AG04450 (cell line): ENCODE results near the gene OPCML. TPM values are rescaled to one million over a fixed set of nuclear protein-coding genes. Genes with fewer than 3 reads are reported as not detected.

Experiments
- CTCF ChIA-PET: fragments of 300-600, 350-600 bp; formaldehyde crosslinking; extraction: SDS; loops from one replicate; lab custom pipeline; 2022; ENCODE audit warnings: antibody characterized with exemption, inconsistent platforms; lab: Charles Lee
- POLR2A ChIA-PET: fragments of 350-600 bp; formaldehyde crosslinking; extraction: SDS; loops from one replicate; lab custom pipeline; 2021; ENCODE audit warnings: antibody characterized with exemption, inconsistent platforms; lab: Yijun Ruan, JAX
- DNase-seq: peaks from one replicate; pipeline ENCODE4 v3.0.0-alpha.2; 2011; ENCODE audit warnings: low read depth, low spot score
- H3K27ac ChIP-seq: one replicate; pipeline ENCODE4 v1.5.1; 2012; ENCODE audit warnings: low read depth, low read length, control low read depth
- H3K27me3 ChIP-seq: one replicate; pipeline ENCODE4 v1.6.0; 2012; ENCODE audit warnings: low read length; ENCODE audit not compliant: control insufficient read depth, insufficient read depth
- H3K4me3 ChIP-seq: 2 replicates; pipeline ENCODE4 v1.5.1; 2011; ENCODE audit warnings: mild to moderate bottlenecking, low read depth, low read length, control low read depth
- H3K9me3 ChIP-seq: 2 replicates; pipeline ENCODE4 v1.5.1; 2012; ENCODE audit warnings: low read length; ENCODE audit not compliant: control insufficient read depth, insufficient read depth
- polyA plus RNA-seq: library from polyadenylated mRNA; depleted of rRNA; stranded (reverse); fragments of >200 nt; gene quantifications from 2 replicates; pipeline ENCODE4 v1.2.3, GENCODE V29; 2011
- TF ChIP-seq, protein P1 (sequence below): IDR thresholded peaks from 2 replicates; pipeline ENCODE4 v1.5.1; 2011; ENCODE audit warnings: low read depth, low read length, control low read depth, inconsistent platforms

The OPCML gene
- polyA plus RNA-seq, 1 experiment = 1.1 TPM

GRCh38 chr11:133383201-133383600 lies 149.1 kb downstream of the OPCML start:
- Histone ChIP-seq H3K27ac (no peak overlapping the region), H3K27me3 (no peaks in the 10 kb centered on the region), H3K9me3 (peaks cover 51% of the 10 kb centered on the region), H3K4me3 (no peak overlapping the region)
- CTCF ChIA-PET = no interaction called here
- DNase-seq = no peak
- TF ChIP-seq, protein P1, sequence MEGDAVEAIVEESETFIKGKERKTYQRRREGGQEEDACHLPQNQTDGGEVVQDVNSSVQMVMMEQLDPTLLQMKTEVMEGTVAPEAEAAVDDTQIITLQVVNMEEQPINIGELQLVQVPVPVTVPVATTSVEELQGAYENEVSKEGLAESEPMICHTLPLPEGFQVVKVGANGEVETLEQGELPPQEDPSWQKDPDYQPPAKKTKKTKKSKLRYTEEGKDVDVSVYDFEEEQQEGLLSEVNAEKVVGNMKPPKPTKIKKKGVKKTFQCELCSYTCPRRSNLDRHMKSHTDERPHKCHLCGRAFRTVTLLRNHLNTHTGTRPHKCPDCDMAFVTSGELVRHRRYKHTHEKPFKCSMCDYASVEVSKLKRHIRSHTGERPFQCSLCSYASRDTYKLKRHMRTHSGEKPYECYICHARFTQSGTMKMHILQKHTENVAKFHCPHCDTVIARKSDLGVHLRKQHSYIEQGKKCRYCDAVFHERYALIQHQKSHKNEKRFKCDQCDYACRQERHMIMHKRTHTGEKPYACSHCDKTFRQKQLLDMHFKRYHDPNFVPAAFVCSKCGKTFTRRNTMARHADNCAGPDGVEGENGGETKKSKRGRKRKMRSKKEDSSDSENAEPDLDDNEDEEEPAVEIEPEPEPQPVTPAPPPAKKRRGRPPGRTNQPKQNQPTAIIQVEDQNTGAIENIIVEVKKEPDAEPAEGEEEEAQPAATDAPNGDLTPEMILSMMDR = no peak
- POLR2A ChIA-PET = no interaction called here

DNA sequence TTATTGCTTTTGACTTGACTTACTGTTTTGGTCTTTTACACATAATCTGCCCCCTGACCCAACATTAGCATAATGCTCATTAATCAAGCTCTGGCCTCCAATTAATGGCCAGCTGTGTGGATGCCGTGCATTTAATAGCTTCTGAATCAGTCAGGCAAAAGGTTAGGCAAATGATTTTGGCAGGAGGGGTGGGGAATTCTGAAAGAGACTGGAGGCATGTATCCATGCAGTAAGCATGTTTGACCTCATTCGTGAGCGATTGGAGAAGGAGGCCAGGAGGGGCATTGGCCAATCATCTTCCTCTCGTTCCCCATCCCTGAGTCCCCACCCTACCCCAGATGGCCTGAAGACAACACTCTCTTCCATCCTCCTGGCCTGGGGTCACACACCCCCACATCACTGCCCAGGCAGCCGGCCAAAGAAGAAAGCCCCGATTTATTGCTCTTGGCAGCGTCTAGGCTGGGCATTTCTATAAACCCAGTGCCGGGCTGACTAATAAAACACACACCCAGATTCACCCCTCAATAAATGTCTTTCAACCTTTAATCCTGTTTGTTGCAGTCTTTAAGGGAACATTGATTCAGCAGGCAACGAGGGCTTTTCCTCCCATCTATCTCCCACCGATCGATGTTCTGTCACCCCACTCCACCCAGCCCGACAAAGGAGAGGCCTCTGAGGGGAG lies 150.0 kb downstream of the OPCML start:
- no peak for DNase-seq
- TF ChIP-seq, protein P1 = no peak
- peaks cover 55% of the 10 kb centered on the region for H3K9me3 ChIP-seq
- ChIA-PET CTCF (no interaction called here), POLR2A (no interaction called here)
- no peak overlapping the region for H3K4me3 ChIP-seq
- H3K27ac ChIP-seq = no peak overlapping the region
- no peaks in the 10 kb centered on the region for H3K27me3 ChIP-seq

GRCh38 chr11:133381761-133382130 lies 150.6 kb downstream of the OPCML start:
- DNase-seq = no peak
- ChIA-PET POLR2A (no interaction called here), CTCF (no interaction called here)
- H3K27ac ChIP-seq = no peak overlapping the region
- H3K27me3 ChIP-seq = no peaks in the 10 kb centered on the region
- H3K4me3 ChIP-seq = no peak overlapping the region
- H3K9me3 ChIP-seq = peaks cover 55% of the 10 kb centered on the region
- TF ChIP-seq, protein P1 = no peak

- Histone ChIP-seq H3K4me3 (no peak overlapping the region), H3K27ac (no peak overlapping the region), H3K27me3 (no peaks in the 10 kb centered on the region), H3K9me3 (peaks cover 51% of the 10 kb centered on the region)
- ChIA-PET POLR2A (no interaction called here), CTCF (no interaction called here)
- TF ChIP-seq, protein P1 = no peak
- no peak for DNase-seq
Measured at GRCh38 chr11:133366147-133366546, 166.2 kb downstream of the OPCML start.

- CTCF ChIA-PET = no interaction called here
Measured at GRCh38 chr11:133362916-133363315, 169.4 kb downstream of the OPCML start.

More at GRCh38 chr11:133362916-133363315, 169.4 kb downstream of the OPCML start:
- Histone ChIP-seq H3K9me3 (peaks cover 62% of the 10 kb centered on the region), H3K27me3 (no peaks in the 10 kb centered on the region), H3K27ac (no peak overlapping the region), H3K4me3 (no peak overlapping the region)
- no peak for DNase-seq
- TF ChIP-seq, protein P1 = no peak
- POLR2A ChIA-PET = no interaction called here
